Measurements from ENCODE around the gene MTOR. TPM values are rescaled to one million over a fixed set of nuclear protein-coding genes. Genes with fewer than 3 reads are reported as not detected.

The MTOR gene
- total RNA-seq, 1 donor from 2014 or later = 32.3 TPM

- intact Hi-C loops (cut with DNase I) = no loop called here
- ATAC-seq (no peak), DNase-seq (no peak)
- Histone ChIP-seq H3K9me3 (no peaks in the 10 kb centered on the region), H3K36me3 (no peaks in the 10 kb centered on the region), H3K27me3 (no peaks in the 10 kb centered on the region), H3K4me1 (peaks cover 7% of the 10 kb centered on the region), H3K27ac (no peak overlapping the region), H3K4me3 (no peak overlapping the region)
- TF ChIP-seq, protein P1, sequence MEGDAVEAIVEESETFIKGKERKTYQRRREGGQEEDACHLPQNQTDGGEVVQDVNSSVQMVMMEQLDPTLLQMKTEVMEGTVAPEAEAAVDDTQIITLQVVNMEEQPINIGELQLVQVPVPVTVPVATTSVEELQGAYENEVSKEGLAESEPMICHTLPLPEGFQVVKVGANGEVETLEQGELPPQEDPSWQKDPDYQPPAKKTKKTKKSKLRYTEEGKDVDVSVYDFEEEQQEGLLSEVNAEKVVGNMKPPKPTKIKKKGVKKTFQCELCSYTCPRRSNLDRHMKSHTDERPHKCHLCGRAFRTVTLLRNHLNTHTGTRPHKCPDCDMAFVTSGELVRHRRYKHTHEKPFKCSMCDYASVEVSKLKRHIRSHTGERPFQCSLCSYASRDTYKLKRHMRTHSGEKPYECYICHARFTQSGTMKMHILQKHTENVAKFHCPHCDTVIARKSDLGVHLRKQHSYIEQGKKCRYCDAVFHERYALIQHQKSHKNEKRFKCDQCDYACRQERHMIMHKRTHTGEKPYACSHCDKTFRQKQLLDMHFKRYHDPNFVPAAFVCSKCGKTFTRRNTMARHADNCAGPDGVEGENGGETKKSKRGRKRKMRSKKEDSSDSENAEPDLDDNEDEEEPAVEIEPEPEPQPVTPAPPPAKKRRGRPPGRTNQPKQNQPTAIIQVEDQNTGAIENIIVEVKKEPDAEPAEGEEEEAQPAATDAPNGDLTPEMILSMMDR (IDR thresholded peaks at IDR 0.05) = no peak
Measured at GRCh38 chr1:11266268-11267074, 4.1 kb upstream of the MTOR start.

DNA sequence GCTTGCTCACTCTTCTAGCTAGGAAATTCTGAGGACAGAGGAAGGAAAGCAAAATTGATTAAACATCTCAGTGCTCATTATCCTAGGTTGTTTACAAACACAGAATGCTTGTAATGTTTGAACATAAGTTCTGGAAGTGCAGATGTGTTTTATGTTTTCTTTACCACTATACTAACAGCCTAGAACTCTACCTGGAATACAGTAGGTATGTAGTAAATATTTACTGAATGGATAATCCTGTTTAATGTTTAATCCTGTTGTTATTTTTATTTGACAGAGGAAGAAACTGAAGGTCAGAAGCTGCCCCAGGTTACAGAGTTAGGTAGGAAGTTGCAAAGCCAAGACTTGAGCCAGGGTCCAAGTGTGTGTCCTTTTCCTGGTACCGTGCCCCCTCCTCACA, 6.1 kb downstream of the MTOR start:
- Histone ChIP-seq H3K4me1 (peaks cover 6% of the 10 kb centered on the region), H3K27me3 (no peaks in the 10 kb centered on the region), H3K36me3 (peaks cover 83% of the 10 kb centered on the region), H3K4me3 (no peak overlapping the region), H3K27ac (no peak overlapping the region), H3K9me3 (no peaks in the 10 kb centered on the region)
- ATAC-seq (no peak), DNase-seq (no peak)
- TF ChIP-seq, protein P1 (IDR thresholded peaks at IDR 0.05) = no peak
- intact Hi-C loops (cut with DNase I) = no loop called here

- intact Hi-C loops (cut with DNase I) = no loop called here
- TF ChIP-seq, protein P1 (IDR thresholded peaks at IDR 0.05) = no peak
- H3K36me3 ChIP-seq = peaks cover 74% of the 10 kb centered on the region
Measured at GRCh38 chr1:11253226-11253625, 9.1 kb downstream of the MTOR start.

DNA sequence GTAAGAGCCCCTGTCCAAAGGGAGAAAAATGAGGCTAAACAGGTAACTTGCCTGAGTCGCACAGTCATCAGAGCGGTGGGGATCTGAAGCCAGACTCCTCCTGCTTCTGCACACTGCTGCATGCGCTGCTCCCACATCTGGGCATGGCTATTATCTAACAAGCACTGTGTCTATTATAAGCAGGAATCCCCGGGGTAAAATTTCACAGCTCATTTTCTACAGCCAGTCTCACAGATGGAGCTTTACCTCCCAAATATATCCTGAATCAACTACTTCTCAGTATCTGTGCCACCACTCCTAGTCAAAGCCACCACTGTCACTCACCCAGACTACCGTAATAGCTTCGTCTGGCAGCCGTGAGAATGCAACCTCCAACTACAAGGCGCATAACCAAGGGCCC, 9.8 kb downstream of the MTOR start:
- Histone ChIP-seq H3K4me3 (no peak overlapping the region), H3K27ac (no peak overlapping the region), H3K4me1 (no peaks in the 10 kb centered on the region), H3K27me3 (no peaks in the 10 kb centered on the region), H3K36me3 (peaks cover 71% of the 10 kb centered on the region), H3K9me3 (no peaks in the 10 kb centered on the region)
- DNase-seq = no peak
- TF ChIP-seq, protein P1 (IDR thresholded peaks at IDR 0.05) = no peak
- intact Hi-C loops (cut with DNase I) = no loop called here
- no peak for ATAC-seq

More at GRCh38 chr1:11253226-11253625, 9.1 kb downstream of the MTOR start:
- H3K27ac ChIP-seq = no peak overlapping the region
- no peaks in the 10 kb centered on the region for H3K27me3 ChIP-seq
- H3K4me1 ChIP-seq = no peaks in the 10 kb centered on the region
- no peaks in the 10 kb centered on the region for H3K9me3 ChIP-seq
- DNase-seq = no peak
- ATAC-seq = no peak
- no peak overlapping the region for H3K4me3 ChIP-seq

DNA sequence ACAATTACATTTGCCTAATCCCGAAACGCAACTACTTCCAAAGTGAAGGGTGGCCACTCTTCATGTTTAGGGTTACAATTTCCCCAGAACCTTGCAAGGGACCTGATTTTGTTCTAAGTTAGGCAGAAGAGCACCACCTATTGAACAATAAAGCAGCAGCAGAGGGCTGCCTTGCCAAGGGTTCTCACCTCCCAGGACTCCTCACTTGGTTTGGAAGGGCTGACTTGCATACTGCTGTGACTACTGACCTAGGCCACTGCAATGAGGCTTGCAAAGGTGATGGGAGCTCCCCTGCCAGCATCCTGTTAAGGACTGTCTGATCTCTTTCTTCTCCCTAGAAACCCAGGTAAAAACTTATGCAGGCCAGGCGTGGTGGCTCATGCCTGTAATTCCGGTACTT, 14.2 kb downstream of the MTOR start:
- intact Hi-C loops (cut with DNase I) = loop anchor here (10.0 kb wide), 1 partner anchor 397 kb away; no protein-coding TSS in a partner anchor
- TF ChIP-seq, protein P1 (IDR thresholded peaks at IDR 0.05) = no peak

More for the DNA sequence above, 14.2 kb downstream of the MTOR start:
- no peak for ATAC-seq
- H3K4me3 ChIP-seq = no peak overlapping the region
- no peaks in the 10 kb centered on the region for H3K4me1 ChIP-seq
- no peak overlapping the region for H3K27ac ChIP-seq
- peaks cover 67% of the 10 kb centered on the region for H3K36me3 ChIP-seq
- no peaks in the 10 kb centered on the region for H3K9me3 ChIP-seq
- H3K27me3 ChIP-seq = no peaks in the 10 kb centered on the region
- no peak for DNase-seq
